Kidney (tissue), 14 donors: ENCODE data around the gene TAGLN. TPM values are rescaled to one million over a fixed set of nuclear protein-coding genes. Genes with fewer than 3 reads are reported as not detected.

Source experiments
- DNase-seq, 5 donors: peaks; one replicate each; pipeline ENCODE4 v3.0.0-alpha.2; 2013 to 2020
- FAIRE-seq: peaks from 2 replicates; lab custom pipeline; 2012; peaks lifted over from hg19 to GRCh38; lab: Jason Lieb, UNC
- H3K27ac ChIP-seq, 2 donors: one replicate each; pipeline ENCODE4 v1.7.0; 2013; ENCODE audit warnings: low read depth in 2 of 2, low read length in 2 of 2, inconsistent platforms in 1 of 2
- H3K27me3 ChIP-seq: one replicate; pipeline ENCODE4 v1.7.1; 2013; ENCODE audit warnings: low read length, inconsistent platforms; ENCODE audit not compliant: control insufficient read depth, insufficient read depth
- H3K36me3 ChIP-seq, 3 donors: one replicate each; pipeline versions ENCODE4 v1.7.0 to v1.7.1; 2013; ENCODE audit warnings: low read length in 3 of 3, control low read depth in 1 of 3, inconsistent platforms in 1 of 3; ENCODE audit not compliant: insufficient read depth in 3 of 3, control insufficient read depth in 2 of 3
- H3K4me1 ChIP-seq, 3 donors: one replicate each; pipeline versions ENCODE4 v1.7.0 to v1.7.1; 2013; ENCODE audit warnings: low read length in 3 of 3, inconsistent platforms in 1 of 3, low read depth in 1 of 3; ENCODE audit not compliant: control insufficient read depth in 2 of 3, insufficient read depth in 2 of 3
- H3K4me3 ChIP-seq, 3 donors: one replicate each; pipeline versions ENCODE4 v1.7.0 to v1.8.1; 2013; ENCODE audit warnings: low read length in 3 of 3, control low read depth in 1 of 3, inconsistent platforms in 1 of 3
- H3K9ac ChIP-seq, 3 donors: one replicate each; pipeline versions ENCODE4 v1.7.0 to v1.7.1; 2013; ENCODE audit warnings: low read length in 3 of 3, control low read depth in 1 of 3, inconsistent platforms in 1 of 3
- H3K9me3 ChIP-seq, 3 donors: one replicate each; pipeline versions ENCODE4 v1.7.0 to v1.7.1; 2013; ENCODE audit warnings: low read length in 3 of 3, control low read depth in 1 of 3, inconsistent platforms in 1 of 3; ENCODE audit not compliant: control insufficient read depth in 2 of 3, insufficient read depth in 1 of 3
- CTCF ChIP-seq: IDR thresholded peaks from 3 replicates; pipeline ENCODE4 v1.5.1; 2012; ENCODE audit warnings: mild to moderate bottlenecking, moderate library complexity, borderline replicate concordance; ENCODE audit not compliant: insufficient read depth; ENCODE audit errors: extremely low read depth
- intact Hi-C: fragments of 100-400 bp; cut with DNase I; formaldehyde crosslinking; loops from one replicate; pipeline ENCODE4 v1.11.1; 2022
- polyA plus RNA-seq: library from polyadenylated mRNA; stranded (reverse); fragments of 350-450 nt; fragmentation: Illumina TruSeq; extraction: RNeasy Lipid Tissue Mini Kit (QIAGEN cat#74804); gene quantifications from one replicate; pipeline ENCODE4 v1.2.3, GENCODE V29; 2014; ENCODE audit warnings: low read depth, low replicate concordance; ENCODE audit not compliant: insufficient read depth
- total RNA-seq: library from RNA; stranded (reverse); fragmentation: NEBNext Ultra II Directional; extraction: Animal tissue kit (Norgen Biotek cat#: 25700); gene quantifications from one replicate; pipeline ENCODE4 v1.2.1, GENCODE V29; 2021
- donor health status: control.
- donor health status: control.
- donor health status: control.
- donor health status: control.
- donor health status: control.
- donor health status: DM: yes; HTN: yes; CAD: no.
- donor health status: Normal renal cell carcinoma (clear cell type).

TAGLN gene
- total and polyA plus RNA-seq, 2 donors from 2014 or later, result 776 to 846 TPM

GRCh38 chr11:117200813-117201657 lies 1.9 kb downstream of the TAGLN start:
- H3K36me3 ChIP-seq, result peaks cover 0 to 11% (median 4%) of the 10 kb centered on the region in 3 donors
- no peaks in the 10 kb centered on the region for H3K4me1 ChIP-seq
- H3K27me3 ChIP-seq, result no peaks in the 10 kb centered on the region
- no peaks in the 10 kb centered on the region for H3K9me3 ChIP-seq
- peak overlapping the region; percentile 16 to 63 (median 59) for H3K4me3 ChIP-seq
- FAIRE-seq (no peak), DNase-seq (peak in 1 of 5 donors; percentile 45)
- H3K9ac ChIP-seq, result peak overlapping the region in 2 of 3 donors; percentile 70 to 88
- H3K27ac ChIP-seq, result peak overlapping the region; percentile 80 to 94
- TF ChIP-seq CTCF, result no peak
- intact Hi-C loops, result no loop called here

- FAIRE-seq, result no peak
- no peak for TF ChIP-seq CTCF
- H3K4me1 ChIP-seq, result no peaks in the 10 kb centered on the region
- intact Hi-C loops, result no loop called here
- no peak for DNase-seq
- peak overlapping the region in 2 of 3 donors; percentile 59 to 63 for H3K4me3 ChIP-seq
- peak overlapping the region in 2 of 3 donors; percentile 58 to 88 for H3K9ac ChIP-seq
- peaks cover 0 to 11% (median 4%) of the 10 kb centered on the region in 3 donors for H3K36me3 ChIP-seq
- peak overlapping the region; percentile 80 to 94 for H3K27ac ChIP-seq
- no peaks in the 10 kb centered on the region for H3K27me3 ChIP-seq
- H3K9me3 ChIP-seq, result no peaks in the 10 kb centered on the region
These were observed 2.6 kb downstream of the TAGLN start for GRCh38 chr11:117201658-117202305.

GRCh38 chr11:117202386-117203068 lies 3.4 kb downstream of the TAGLN start:
- no peak for TF ChIP-seq CTCF
- no peak for FAIRE-seq
- H3K9ac ChIP-seq, result no peak overlapping the region
- DNase-seq, result no peak
- peak overlapping the region in 2 of 3 donors; percentile 10 to 63 for H3K4me3 ChIP-seq
- H3K4me1 ChIP-seq, result no peaks in the 10 kb centered on the region
- peak overlapping the region; percentile 4 to 94 for H3K27ac ChIP-seq
- peaks cover 0 to 11% (median 4%) of the 10 kb centered on the region in 3 donors for H3K36me3 ChIP-seq
- intact Hi-C loops, result no loop called here
- no peaks in the 10 kb centered on the region for H3K9me3 ChIP-seq
- no peaks in the 10 kb centered on the region for H3K27me3 ChIP-seq
